Measurements from ENCODE around the gene CALN1.

The CALN1 gene

GRCh38 chr7:72435925-72436480 is 23.9 kb upstream of the CALN1 start:
- Histone ChIP-seq H3K27me3 (ENCODE audit: control insufficient read depth, insufficient read depth, low read length) (no peaks in the 10 kb centered on the region), H3K36me3 (ENCODE audit: control insufficient read depth, insufficient read depth, low read length) (no peaks in the 10 kb centered on the region), H3K27ac (ENCODE audit: low read depth, low read length) (no peak overlapping the region), H3K4me3 (ENCODE audit: low read length) (no peak overlapping the region), H3K4me1 (ENCODE audit: control insufficient read depth, insufficient read depth, low read length) (no peaks in the 10 kb centered on the region), H3K9ac (ENCODE audit: low read length) (no peak overlapping the region)

DNA sequence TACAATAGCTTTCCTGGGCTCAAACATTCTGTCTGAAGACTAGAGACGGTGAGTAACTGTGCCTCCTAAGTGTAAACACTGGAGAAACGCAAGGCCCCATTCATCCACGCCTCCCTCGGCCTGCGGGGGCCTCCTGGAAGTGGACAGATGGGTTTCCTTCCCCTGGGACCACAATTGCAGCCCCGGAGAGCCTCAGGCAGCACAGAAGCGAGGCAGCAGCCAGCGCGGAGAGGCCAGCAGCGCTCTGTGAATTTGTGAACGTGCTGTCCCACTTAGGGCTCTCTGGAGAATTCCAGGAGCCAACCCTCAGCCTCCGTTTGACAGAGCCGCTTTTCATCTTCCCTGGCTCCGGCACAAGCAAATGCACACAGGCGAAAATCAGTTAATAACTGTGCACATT is 23.2 kb upstream of the CALN1 start:
- H3K27ac ChIP-seq (ENCODE audit: low read depth, low read length): no peak overlapping the region
- no peak overlapping the region for H3K4me3 ChIP-seq (ENCODE audit: low read length)
- no peak overlapping the region for H3K9ac ChIP-seq (ENCODE audit: low read length)

GRCh38 chr7:72430531-72430930 is 18.4 kb upstream of the CALN1 start:
- H3K4me1 ChIP-seq (ENCODE audit: control insufficient read depth, insufficient read depth, low read length): no peaks in the 10 kb centered on the region
- H3K9ac ChIP-seq (ENCODE audit: low read length): no peak overlapping the region
- H3K4me3 ChIP-seq (ENCODE audit: low read length): no peak overlapping the region
- no peaks in the 10 kb centered on the region for H3K27me3 ChIP-seq (ENCODE audit: control insufficient read depth, insufficient read depth, low read length)
- H3K36me3 ChIP-seq (ENCODE audit: control insufficient read depth, insufficient read depth, low read length): no peaks in the 10 kb centered on the region
- H3K27ac ChIP-seq (ENCODE audit: low read depth, low read length): no peak overlapping the region

More for the DNA sequence above, 23.2 kb upstream of the CALN1 start:
- Histone ChIP-seq H3K27me3 (ENCODE audit: control insufficient read depth, insufficient read depth, low read length) (no peaks in the 10 kb centered on the region), H3K4me1 (ENCODE audit: control insufficient read depth, insufficient read depth, low read length) (no peaks in the 10 kb centered on the region), H3K36me3 (ENCODE audit: control insufficient read depth, insufficient read depth, low read length) (no peaks in the 10 kb centered on the region)

- no peaks in the 10 kb centered on the region for H3K4me1 ChIP-seq (ENCODE audit: control insufficient read depth, insufficient read depth, low read length)
- H3K36me3 ChIP-seq (ENCODE audit: control insufficient read depth, insufficient read depth, low read length): no peaks in the 10 kb centered on the region
- H3K4me3 ChIP-seq (ENCODE audit: low read length): no peak overlapping the region
- no peak overlapping the region for H3K27ac ChIP-seq (ENCODE audit: low read depth, low read length)
- no peaks in the 10 kb centered on the region for H3K27me3 ChIP-seq (ENCODE audit: control insufficient read depth, insufficient read depth, low read length)
- H3K9ac ChIP-seq (ENCODE audit: low read length): no peak overlapping the region
Observed at GRCh38 chr7:72429316-72429715, 17.2 kb upstream of the CALN1 start.

GRCh38 chr7:72416846-72417245 is 4.7 kb upstream of the CALN1 start:
- no peaks in the 10 kb centered on the region for H3K27me3 ChIP-seq (ENCODE audit: control insufficient read depth, insufficient read depth, low read length)
- no peaks in the 10 kb centered on the region for H3K4me1 ChIP-seq (ENCODE audit: control insufficient read depth, insufficient read depth, low read length)
- H3K9ac ChIP-seq (ENCODE audit: low read length): no peak overlapping the region
- H3K27ac ChIP-seq (ENCODE audit: low read depth, low read length): no peak overlapping the region
- H3K36me3 ChIP-seq (ENCODE audit: control insufficient read depth, insufficient read depth, low read length): no peaks in the 10 kb centered on the region
- no peak overlapping the region for H3K4me3 ChIP-seq (ENCODE audit: low read length)

DNA sequence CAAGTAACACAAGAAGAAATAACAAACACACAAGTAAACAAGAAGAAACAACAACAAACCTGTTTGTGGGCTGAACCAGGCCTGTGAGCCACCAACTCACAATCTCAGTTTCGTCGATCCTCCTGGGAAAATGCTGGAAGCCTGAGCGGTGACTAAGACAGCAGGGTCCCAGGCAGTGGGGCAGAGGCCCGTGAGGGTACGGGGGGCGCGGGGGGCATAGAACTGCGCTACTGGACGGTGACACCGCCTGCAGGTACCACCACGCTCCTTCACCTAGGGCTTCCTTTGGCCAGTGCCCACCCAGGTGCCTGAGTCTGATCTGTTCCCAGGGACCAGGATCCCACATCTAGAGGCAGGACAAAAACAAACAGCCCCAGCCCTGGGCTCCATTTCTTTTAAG is 3.4 kb upstream of the CALN1 start:
- Histone ChIP-seq H3K4me3 (ENCODE audit: low read length) (no peak overlapping the region), H3K9ac (ENCODE audit: low read length) (no peak overlapping the region), H3K27ac (ENCODE audit: low read depth, low read length) (no peak overlapping the region), H3K36me3 (ENCODE audit: control insufficient read depth, insufficient read depth, low read length) (no peaks in the 10 kb centered on the region), H3K27me3 (ENCODE audit: control insufficient read depth, insufficient read depth, low read length) (no peaks in the 10 kb centered on the region), H3K4me1 (ENCODE audit: control insufficient read depth, insufficient read depth, low read length) (no peaks in the 10 kb centered on the region)

DNA sequence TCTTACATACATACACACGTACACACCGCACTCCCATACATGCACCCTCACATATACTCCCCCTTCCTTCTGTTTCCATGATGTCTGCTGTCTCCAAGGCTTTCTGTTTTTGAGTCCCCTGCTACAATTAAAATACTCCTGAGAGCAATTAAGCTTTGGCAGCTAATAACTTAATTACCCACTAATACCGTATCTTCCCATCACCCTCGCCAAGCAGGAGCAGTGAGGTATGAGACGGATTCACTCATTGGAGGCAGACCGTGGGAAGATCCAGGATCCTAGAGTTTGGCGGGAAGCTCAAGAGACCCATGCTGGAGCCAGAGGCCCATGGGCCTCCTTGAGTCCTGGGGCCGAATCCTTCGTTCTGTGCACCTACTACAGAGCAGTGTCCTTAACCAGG is 1.7 kb upstream of the CALN1 start:
- H3K4me1 ChIP-seq (ENCODE audit: control insufficient read depth, insufficient read depth, low read length): no peaks in the 10 kb centered on the region
- no peaks in the 10 kb centered on the region for H3K36me3 ChIP-seq (ENCODE audit: control insufficient read depth, insufficient read depth, low read length)
- H3K9ac ChIP-seq (ENCODE audit: low read length): no peak overlapping the region
- H3K4me3 ChIP-seq (ENCODE audit: low read length): no peak overlapping the region
- no peak overlapping the region for H3K27ac ChIP-seq (ENCODE audit: low read depth, low read length)
- H3K27me3 ChIP-seq (ENCODE audit: control insufficient read depth, insufficient read depth, low read length): no peaks in the 10 kb centered on the region

GRCh38 chr7:72413290-72413689 is 1.2 kb upstream of the CALN1 start:
- H3K4me1 ChIP-seq (ENCODE audit: control insufficient read depth, insufficient read depth, low read length): no peaks in the 10 kb centered on the region
- no peaks in the 10 kb centered on the region for H3K36me3 ChIP-seq (ENCODE audit: control insufficient read depth, insufficient read depth, low read length)
- no peak overlapping the region for H3K9ac ChIP-seq (ENCODE audit: low read length)
- no peak overlapping the region for H3K27ac ChIP-seq (ENCODE audit: low read depth, low read length)
- no peak overlapping the region for H3K4me3 ChIP-seq (ENCODE audit: low read length)
- H3K27me3 ChIP-seq (ENCODE audit: control insufficient read depth, insufficient read depth, low read length): no peaks in the 10 kb centered on the region

DNA sequence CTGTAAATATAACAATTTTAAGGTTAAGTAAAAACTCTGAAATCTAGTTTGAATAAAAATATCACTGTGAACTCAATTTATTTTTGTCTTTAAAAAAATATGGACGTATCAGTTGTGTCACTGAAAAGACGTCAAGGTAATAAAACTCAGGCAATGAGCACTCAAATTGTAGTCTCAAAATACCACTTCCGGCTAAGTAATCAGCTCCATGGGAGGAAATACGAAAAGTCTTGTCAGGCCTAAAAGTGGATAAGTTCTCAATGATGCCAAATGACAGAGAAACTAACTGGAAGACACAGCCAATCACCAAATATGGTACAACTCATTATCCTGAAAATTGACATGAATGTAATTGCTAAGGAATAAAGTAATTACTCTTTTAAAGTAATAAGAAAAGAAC is 719 bp downstream of the CALN1 start:
- Histone ChIP-seq H3K4me1 (ENCODE audit: control insufficient read depth, insufficient read depth, low read length) (no peaks in the 10 kb centered on the region), H3K9ac (ENCODE audit: low read length) (no peak overlapping the region), H3K27me3 (ENCODE audit: control insufficient read depth, insufficient read depth, low read length) (no peaks in the 10 kb centered on the region), H3K27ac (ENCODE audit: low read depth, low read length) (no peak overlapping the region), H3K4me3 (ENCODE audit: low read length) (no peak overlapping the region), H3K36me3 (ENCODE audit: control insufficient read depth, insufficient read depth, low read length) (no peaks in the 10 kb centered on the region)

DNA sequence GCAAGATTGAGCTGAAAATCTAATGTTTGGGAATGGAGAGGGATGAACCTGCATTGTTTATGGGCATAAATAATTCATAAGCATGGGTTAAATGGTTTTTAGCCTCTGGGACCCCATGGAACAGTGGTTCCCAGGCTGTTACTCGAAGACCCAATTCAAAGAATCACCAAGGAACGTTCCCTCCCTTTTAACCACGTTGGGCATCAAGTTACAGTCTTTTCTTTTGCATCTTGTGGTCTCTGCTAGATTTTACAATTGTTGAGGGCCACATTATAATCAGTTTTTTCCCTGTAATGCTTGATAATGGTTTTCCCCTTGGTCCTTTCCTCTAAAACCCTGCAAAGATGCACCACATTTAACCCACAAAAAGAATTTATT is 2.5 kb downstream of the CALN1 start:
- no peaks in the 10 kb centered on the region for H3K27me3 ChIP-seq (ENCODE audit: control insufficient read depth, insufficient read depth, low read length)
- no peak overlapping the region for H3K9ac ChIP-seq (ENCODE audit: low read length)
- H3K27ac ChIP-seq (ENCODE audit: low read depth, low read length): no peak overlapping the region
- no peaks in the 10 kb centered on the region for H3K36me3 ChIP-seq (ENCODE audit: control insufficient read depth, insufficient read depth, low read length)
- no peak overlapping the region for H3K4me3 ChIP-seq (ENCODE audit: low read length)
- no peaks in the 10 kb centered on the region for H3K4me1 ChIP-seq (ENCODE audit: control insufficient read depth, insufficient read depth, low read length)

GRCh38 chr7:72408966-72409637 is 3.0 kb downstream of the CALN1 start:
- no peaks in the 10 kb centered on the region for H3K36me3 ChIP-seq (ENCODE audit: control insufficient read depth, insufficient read depth, low read length)
- no peak overlapping the region for H3K27ac ChIP-seq (ENCODE audit: low read depth, low read length)
- H3K27me3 ChIP-seq (ENCODE audit: control insufficient read depth, insufficient read depth, low read length): no peaks in the 10 kb centered on the region
- no peaks in the 10 kb centered on the region for H3K4me1 ChIP-seq (ENCODE audit: control insufficient read depth, insufficient read depth, low read length)
- H3K9ac ChIP-seq (ENCODE audit: low read length): no peak overlapping the region
- no peak overlapping the region for H3K4me3 ChIP-seq (ENCODE audit: low read length)

- no peak overlapping the region for H3K9ac ChIP-seq (ENCODE audit: low read length)
- H3K4me1 ChIP-seq (ENCODE audit: control insufficient read depth, insufficient read depth, low read length): no peaks in the 10 kb centered on the region
- no peak overlapping the region for H3K4me3 ChIP-seq (ENCODE audit: low read length)
- H3K36me3 ChIP-seq (ENCODE audit: control insufficient read depth, insufficient read depth, low read length): no peaks in the 10 kb centered on the region
- H3K27me3 ChIP-seq (ENCODE audit: control insufficient read depth, insufficient read depth, low read length): no peaks in the 10 kb centered on the region
- H3K27ac ChIP-seq (ENCODE audit: low read depth, low read length): no peak overlapping the region
Observed at GRCh38 chr7:72406820-72407403, 5.2 kb downstream of the CALN1 start.

- H3K4me3 ChIP-seq (ENCODE audit: low read length): no peak overlapping the region
- H3K27me3 ChIP-seq (ENCODE audit: control insufficient read depth, insufficient read depth, low read length): no peaks in the 10 kb centered on the region
- H3K36me3 ChIP-seq (ENCODE audit: control insufficient read depth, insufficient read depth, low read length): no peaks in the 10 kb centered on the region
- H3K4me1 ChIP-seq (ENCODE audit: control insufficient read depth, insufficient read depth, low read length): no peaks in the 10 kb centered on the region
- H3K9ac ChIP-seq (ENCODE audit: low read length): no peak overlapping the region
- no peak overlapping the region for H3K27ac ChIP-seq (ENCODE audit: low read depth, low read length)
Observed at GRCh38 chr7:72405871-72406270, 6.3 kb downstream of the CALN1 start.

Data from rectal smooth muscle tissue (tissue), 1 donor.